Vagina (tissue), 2 donors: ENCODE measurements around the gene ZBED3.

Experiments used
- POLR2A ChIP-seq, 2 donors: fragments of 450-650 bp; IDR thresholded peaks; one replicate each; pipeline ENCODE4 v1.6.1; 2017; ENCODE audit warnings: antibody characterized with exemption in 2 of 2, mild to moderate bottlenecking in 2 of 2, moderate library complexity in 2 of 2
- POLR2AphosphoS5 ChIP-seq, 2 donors: sonication (generic); formaldehyde crosslinking; IDR thresholded peaks; one replicate each; pipeline ENCODE4 v1.9.0; 2017; ENCODE audit warnings: antibody characterized with exemption in 2 of 2, mild to moderate bottlenecking in 2 of 2, low read depth in 1 of 2; ENCODE audit not compliant: insufficient read depth in 1 of 2
- TF ChIP-seq, protein P1 (sequence below), 3 experiments: fragments of 450-650 bp in 2 of 3; fragments of 200-600 bp in 1 of 3; sonication (generic) in 1 of 3; IDR thresholded peaks; one replicate each; pipeline ENCODE4 v1.5.1; 2017 to 2019; ENCODE audit warnings: antibody characterized with exemption in 3 of 3, mild to moderate bottlenecking in 2 of 3, moderate library complexity in 2 of 3

DNA sequence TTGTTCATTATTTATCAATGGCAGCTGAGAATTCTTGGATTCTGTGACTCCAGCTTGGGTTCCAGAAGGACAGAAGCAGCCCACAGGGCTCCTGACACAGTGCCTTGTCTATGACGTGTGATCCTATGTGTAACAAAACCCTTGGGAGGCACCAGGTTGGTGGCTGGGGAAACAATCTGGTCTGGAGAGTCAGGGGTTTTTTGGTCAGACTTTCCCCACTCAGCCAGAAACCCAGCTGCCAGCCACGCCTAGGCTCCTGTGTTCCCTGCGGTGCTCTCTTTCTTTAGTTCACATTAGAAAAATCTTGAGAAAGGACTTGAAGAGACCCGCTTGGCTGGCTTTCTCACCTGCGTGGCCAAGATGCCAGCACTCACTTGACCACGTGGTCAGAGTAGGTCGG lies 15.5 kb upstream of the ZBED3 start:
- no peak for TF ChIP-seq POLR2AphosphoS5 (IDR thresholded peaks at IDR 0.05; ENCODE audit: insufficient read depth in 1 of 2, low read depth in 1 of 2)
- TF ChIP-seq, protein P1, sequence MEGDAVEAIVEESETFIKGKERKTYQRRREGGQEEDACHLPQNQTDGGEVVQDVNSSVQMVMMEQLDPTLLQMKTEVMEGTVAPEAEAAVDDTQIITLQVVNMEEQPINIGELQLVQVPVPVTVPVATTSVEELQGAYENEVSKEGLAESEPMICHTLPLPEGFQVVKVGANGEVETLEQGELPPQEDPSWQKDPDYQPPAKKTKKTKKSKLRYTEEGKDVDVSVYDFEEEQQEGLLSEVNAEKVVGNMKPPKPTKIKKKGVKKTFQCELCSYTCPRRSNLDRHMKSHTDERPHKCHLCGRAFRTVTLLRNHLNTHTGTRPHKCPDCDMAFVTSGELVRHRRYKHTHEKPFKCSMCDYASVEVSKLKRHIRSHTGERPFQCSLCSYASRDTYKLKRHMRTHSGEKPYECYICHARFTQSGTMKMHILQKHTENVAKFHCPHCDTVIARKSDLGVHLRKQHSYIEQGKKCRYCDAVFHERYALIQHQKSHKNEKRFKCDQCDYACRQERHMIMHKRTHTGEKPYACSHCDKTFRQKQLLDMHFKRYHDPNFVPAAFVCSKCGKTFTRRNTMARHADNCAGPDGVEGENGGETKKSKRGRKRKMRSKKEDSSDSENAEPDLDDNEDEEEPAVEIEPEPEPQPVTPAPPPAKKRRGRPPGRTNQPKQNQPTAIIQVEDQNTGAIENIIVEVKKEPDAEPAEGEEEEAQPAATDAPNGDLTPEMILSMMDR (IDR thresholded peaks at IDR 0.05) = no peak
- TF ChIP-seq POLR2A (IDR thresholded peaks at IDR 0.05) = no peak
